ENCODE measurements around the gene PLRG1.

GRCh38 chr4:154566639-154567204 lies 16.5 kb upstream of the PLRG1 start:
- TF ChIP-seq, protein P1, sequence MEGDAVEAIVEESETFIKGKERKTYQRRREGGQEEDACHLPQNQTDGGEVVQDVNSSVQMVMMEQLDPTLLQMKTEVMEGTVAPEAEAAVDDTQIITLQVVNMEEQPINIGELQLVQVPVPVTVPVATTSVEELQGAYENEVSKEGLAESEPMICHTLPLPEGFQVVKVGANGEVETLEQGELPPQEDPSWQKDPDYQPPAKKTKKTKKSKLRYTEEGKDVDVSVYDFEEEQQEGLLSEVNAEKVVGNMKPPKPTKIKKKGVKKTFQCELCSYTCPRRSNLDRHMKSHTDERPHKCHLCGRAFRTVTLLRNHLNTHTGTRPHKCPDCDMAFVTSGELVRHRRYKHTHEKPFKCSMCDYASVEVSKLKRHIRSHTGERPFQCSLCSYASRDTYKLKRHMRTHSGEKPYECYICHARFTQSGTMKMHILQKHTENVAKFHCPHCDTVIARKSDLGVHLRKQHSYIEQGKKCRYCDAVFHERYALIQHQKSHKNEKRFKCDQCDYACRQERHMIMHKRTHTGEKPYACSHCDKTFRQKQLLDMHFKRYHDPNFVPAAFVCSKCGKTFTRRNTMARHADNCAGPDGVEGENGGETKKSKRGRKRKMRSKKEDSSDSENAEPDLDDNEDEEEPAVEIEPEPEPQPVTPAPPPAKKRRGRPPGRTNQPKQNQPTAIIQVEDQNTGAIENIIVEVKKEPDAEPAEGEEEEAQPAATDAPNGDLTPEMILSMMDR (IDR thresholded peaks at IDR 0.05; ENCODE audit: low read depth, low read length) = no peak
- TF ChIP-seq POLR2A (IDR thresholded peaks at IDR 0.05; ENCODE audit: extremely low read depth, insufficient read length) = no peak
- TF ChIP-seq, protein P2, sequence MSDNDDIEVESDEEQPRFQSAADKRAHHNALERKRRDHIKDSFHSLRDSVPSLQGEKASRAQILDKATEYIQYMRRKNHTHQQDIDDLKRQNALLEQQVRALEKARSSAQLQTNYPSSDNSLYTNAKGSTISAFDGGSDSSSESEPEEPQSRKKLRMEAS (IDR thresholded peaks at IDR 0.05; ENCODE audit: low read depth, low read length) = no peak
